ENCODE data around the gene BTNL3.
"Not testable (repeated sequence)": the region's sequence is repeated elsewhere in the genome, so short reads cannot be mapped to it uniquely, and the experiment has no call there.

Gene BTNL3

GRCh38 chr5:181024245-181025064 lies 35.8 kb downstream of the BTNL3 start:
- DNase-seq, result no peak

DNA sequence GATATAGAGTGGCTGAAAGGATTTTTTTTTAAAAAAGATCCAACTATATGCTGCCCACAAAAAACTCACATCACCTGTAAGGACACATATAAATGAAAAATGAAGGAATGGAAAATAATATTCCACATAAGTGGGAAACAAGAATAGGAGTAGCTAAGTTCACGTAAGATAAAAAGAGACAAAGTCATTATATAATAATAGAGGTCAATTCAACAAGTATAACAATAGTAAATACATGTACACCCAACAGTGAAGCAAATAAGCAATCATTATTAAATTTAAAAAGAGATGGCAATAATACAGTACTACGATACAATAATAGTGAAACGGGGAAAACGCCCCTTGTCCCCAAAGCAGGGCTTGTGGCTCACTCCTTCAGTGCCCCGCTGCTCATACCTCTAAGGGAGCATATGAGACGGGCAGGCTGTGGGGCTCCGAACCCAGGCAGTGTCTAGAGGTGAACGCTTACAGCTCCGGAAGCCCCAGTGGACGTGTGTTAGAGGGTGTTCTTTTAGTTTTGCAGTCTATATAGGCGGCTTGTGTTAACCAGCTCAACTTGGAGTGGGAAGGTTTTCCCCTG lies 38.9 kb downstream of the BTNL3 start:
- no peak for DNase-seq

DNA sequence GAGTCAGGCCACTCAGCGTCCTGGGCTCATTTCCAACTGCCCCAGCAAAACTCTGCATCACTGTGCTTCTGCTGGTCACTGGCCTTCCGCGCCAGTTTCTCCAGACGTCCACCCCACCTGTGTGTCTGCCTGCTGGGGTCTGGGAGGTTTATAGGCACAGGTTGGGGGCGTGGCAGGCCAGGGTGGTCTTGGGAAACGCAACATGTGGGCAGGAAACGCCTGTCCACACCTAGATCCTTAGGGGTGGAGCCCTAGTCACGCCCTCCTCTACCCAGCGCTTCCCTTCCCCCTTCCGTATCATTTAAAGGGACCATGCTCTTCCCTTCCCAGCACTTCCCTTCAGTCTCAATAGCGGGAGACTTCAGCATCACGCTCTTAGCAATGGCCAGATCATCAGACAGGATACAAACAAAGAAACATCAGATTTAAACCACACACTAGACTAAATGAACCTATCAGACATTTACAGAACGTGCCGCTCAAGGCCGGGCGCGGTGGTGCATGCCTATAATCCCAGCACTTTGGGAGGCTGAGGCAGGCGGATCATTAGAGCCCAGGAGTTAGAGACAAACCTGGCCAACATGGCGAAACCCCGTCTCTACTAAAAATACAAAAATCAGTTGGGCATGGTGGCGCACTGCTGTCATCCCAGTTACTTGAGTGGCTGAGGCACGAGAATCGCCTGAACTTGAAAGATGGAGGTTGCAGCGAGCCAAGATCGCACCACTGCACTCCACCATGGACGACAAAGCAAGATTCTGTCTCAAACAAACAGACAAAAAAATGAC lies 39.6 kb downstream of the BTNL3 start:
- DNase-seq, result no peak

DNA sequence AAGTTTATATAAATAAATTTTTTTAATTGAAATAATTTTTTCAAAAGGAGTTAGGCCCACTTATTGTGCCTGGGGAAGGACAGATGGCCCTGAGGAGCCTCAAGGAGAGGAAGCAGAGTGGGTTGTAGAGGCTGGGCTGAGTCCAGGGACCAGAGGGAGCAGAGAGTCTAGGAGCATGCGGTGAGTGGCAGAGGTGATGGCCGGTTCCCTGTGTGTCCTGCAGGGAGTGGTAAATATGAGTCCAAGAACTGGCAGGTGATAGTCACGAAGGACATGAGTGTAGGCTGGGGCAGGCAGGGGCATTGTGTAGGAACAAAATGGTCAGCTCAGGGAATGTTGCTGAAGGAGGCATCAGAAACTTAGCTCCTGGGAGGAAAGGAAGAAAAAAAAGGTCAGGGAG lies 43.1 kb downstream of the BTNL3 start:
- no peak for DNase-seq

DNA sequence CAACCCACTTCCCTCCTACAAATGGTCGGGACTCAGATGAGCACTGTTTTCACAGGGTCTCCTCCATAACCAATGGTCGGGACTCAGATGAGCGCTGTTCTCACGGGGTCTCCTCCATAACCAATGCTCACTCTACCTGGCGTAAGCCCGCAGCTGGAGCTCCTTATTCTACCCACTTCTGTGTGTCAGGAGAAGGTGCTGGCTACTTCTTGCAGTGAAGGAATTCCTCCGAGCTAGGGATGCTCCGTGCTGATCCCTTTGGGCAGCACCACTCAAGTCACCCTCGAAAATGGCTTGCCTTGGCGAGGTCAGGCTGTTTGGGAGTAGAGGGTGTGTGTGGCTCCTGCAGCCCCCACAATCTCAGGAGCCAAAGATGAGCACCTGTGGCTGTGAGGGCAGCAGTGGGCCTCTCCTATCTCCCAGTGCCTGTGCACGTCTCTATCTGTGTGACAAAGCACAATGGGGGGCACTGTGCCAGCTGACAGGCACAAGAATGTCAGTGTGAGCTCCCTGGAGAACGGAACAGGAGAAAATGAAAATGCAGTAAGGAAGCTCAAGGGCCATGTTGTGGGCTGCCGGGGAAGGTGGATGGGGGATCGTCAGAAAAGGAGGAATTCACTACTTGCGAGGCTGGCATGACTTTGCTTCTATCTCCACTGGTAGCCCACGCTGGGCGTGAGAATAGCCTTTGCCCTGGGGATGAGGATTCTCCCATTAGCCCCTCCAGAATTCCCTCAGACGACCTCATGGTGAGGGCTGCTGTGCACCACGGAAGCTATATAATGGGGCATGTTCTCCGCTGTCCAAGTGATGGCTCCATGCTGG lies 47.6 kb downstream of the BTNL3 start:
- no peak for DNase-seq

GRCh38 chr5:181036816-181037364 lies 48.2 kb downstream of the BTNL3 start:
- no peak for DNase-seq

- DNase-seq, result no peak
Measured at GRCh38 chr5:181037365-181037861, 48.8 kb downstream of the BTNL3 start.

DNA sequence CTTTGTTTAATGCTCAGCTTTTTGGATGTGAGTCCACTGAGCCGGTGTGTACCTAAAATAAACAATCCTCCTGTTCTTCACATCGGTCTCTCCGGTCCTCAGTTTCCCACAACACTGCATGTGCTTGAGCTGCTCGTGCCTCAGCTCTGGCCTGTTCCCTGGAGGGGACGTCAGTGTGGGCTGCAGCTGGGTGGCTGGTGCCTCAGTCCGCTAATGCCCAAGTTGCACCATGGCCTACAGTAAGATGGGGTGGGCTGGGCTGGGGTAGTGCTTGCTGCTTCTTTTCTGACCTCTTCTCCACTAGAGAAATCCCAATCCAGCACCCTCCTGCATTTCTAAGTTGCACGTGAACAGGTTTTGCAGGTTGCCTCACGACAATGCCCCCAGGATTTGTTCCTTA lies 50.8 kb downstream of the BTNL3 start:
- no peak for DNase-seq

DNA sequence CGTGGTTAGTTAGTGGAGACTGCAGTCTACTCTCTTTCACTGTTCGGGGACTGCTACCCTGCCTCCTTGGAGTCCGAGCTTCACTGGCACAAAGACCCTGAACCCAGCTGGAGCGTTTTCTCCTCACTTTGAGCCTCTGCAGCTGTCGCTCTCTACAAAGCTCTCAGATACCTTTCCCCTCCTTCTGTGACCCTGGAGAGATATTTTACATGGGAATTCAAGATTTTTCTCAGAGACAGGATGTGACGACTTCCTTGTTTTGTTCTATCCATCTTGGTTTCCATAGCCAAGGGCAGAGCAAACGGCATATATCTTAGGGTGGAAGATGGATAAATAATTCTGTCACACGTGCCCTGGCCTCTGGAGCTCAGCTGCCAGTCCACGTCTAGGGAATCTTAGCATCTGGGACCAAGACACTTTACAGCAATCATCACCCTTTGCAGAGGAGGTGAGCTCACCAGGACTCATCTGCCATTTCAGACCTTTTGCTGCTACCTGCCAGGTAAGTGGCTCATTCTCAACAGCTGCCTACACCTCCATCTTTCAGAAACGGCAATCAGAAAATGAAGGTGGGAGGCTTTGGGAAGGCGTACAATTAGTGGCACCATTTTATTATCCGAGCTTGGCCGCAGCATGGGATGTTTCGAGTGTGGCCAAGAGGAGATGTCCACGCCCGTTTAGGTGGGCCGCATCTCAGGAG lies 51.4 kb downstream of the BTNL3 start, which contains the start of gene BTNL9:
Gene BTNL9, plus strand, starts transcription at position 336 of the 700 bp plus-strand sequence. CDS start 5,224 bp downstream, outside the sequence.
- DNase-seq, result no peak

GRCh38 chr5:181040631-181040945 lies 51.9 kb downstream of the BTNL3 start:
- DNase-seq, result no peak

- DNase-seq, result no peak
Measured at GRCh38 chr5:181041043-181041442, 52.4 kb downstream of the BTNL3 start.

DNA sequence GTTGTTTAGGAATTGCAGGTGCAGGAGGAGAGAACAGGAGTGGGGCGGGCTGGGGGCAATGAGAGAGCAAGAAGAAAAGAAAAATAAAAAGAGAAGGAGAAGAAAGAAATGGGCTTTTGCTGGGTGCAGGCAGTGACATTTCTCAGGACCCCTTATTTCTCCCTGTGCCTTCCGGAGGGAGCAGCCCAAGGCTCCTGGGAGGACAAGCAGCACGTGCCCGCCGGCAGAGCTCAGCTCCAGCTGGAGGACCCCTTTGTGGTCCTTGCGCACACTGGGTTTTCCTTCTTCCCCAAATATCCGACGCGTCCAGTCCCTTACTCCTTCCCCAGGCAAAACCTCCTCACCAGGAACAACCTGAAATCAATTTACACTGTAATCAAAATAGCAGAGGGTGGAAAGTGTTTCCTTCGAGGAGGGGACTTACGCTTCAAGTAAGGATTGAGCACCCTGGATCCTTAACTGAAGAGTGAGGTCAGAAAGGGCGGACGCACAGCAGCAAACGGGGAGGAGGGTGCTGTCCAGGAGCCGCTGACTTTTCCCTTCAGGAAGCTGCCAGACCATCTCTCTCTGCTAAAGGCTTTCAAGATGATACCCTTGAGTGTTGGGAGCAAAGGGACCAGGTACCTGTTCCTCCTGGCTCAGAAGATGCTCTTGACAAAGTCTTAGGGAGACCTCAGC lies 53.5 kb downstream of the BTNL3 start:
- no peak for DNase-seq

- DNase-seq, result no peak
Measured at GRCh38 chr5:181042722-181043121, 54.1 kb downstream of the BTNL3 start.

- no peak for DNase-seq
Measured at GRCh38 chr5:181043285-181044092, 54.8 kb downstream of the BTNL3 start.

DNA sequence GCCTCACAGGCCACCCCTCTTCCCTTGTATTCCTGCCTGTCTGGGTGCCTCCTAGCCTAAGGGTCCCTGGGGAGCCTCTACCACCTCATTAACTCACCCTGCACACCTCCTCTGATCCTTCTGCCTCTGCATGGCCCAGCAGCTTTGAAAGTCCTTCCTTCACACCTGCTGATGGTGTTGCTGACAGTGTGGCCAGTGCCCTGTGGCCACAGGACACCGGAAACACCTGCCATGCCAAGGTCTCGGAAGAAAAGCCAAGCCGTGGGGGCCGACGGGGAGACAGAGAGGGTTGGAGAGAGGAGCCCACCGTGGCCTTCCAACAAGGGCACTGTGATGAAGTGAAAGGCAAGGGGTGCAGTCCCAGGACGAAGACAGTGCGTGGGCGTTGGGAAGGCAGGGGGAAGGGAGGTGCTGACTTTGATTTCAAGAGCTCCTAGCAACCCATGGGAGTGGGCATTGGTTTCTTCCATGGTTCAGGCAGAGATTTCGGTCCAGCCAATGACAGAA lies 55.5 kb downstream of the BTNL3 start:
- no peak for DNase-seq

GRCh38 chr5:181044662-181045305 lies 56.1 kb downstream of the BTNL3 start:
- DNase-seq, result no peak

DNA sequence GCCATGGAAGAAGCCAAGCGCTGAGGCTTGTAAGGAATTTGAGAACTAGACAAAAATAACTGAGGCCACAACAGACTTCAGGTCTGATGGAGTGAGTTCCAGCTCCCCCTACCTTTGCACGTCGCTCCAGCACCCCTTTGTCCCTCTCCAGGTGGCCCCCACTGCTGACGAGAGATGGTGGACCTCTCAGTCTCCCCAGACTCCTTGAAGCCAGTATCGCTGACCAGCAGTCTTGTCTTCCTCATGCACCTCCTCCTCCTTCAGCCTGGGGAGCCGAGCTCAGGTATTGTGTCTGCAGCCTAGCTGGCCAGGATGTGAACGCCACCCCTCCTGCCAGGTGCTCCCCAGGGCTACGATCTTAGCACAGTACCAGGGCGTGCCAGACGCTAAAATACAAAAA lies 56.7 kb downstream of the BTNL3 start:
- no peak for DNase-seq

DNA sequence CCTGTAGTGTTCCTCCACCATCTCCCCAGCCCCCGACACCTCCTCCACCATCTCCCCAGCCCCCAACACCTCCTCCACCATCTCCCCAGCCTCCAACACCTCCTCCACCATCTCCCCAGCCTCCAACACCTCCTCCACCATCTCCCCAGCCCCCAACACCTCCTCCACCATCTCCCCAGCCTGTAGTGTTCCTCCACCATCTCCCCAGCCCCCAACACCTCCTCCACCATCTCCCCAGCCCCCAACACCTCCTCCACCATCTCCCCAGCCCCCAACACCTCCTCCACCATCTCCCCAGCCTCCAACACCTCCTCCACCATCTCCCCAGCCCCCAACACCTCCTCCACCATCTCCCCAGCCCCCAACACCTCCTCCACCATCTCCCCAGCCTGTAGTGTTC lies 57.2 kb downstream of the BTNL3 start:
- not testable (repeated sequence) for DNase-seq

DNA sequence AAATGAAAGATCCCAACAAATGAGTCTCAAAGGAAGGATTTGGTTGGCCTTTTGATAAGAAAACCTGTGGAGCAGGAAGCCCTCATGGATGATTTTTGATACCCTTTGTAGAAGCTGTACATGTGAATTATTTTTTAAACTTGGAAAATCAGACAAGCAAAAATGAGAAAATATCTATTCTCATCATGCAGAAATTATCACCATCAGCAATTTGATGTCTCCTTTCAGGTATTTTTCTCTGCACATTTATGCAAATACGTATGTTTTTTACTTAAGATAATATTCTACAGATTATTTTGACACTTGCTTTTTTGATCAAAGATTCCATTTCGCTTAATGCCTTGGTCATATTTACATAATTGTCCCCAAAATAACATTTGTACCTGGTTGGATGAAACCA lies 58.6 kb downstream of the BTNL3 start:
- DNase-seq, result no peak

GRCh38 chr5:181047921-181048320 lies 59.3 kb downstream of the BTNL3 start:
- no peak for DNase-seq

Measured in midbrain (tissue), 1 donor.